Measurements from ENCODE around the gene KIAA0825. TPM values are rescaled to one million over a fixed set of nuclear protein-coding genes. Genes with fewer than 3 reads are reported as not detected.

Gene KIAA0825
- polyA plus RNA-seq, 1 of the 3 experiments (the other 2 are of a cell fraction): 0.61 TPM

DNA sequence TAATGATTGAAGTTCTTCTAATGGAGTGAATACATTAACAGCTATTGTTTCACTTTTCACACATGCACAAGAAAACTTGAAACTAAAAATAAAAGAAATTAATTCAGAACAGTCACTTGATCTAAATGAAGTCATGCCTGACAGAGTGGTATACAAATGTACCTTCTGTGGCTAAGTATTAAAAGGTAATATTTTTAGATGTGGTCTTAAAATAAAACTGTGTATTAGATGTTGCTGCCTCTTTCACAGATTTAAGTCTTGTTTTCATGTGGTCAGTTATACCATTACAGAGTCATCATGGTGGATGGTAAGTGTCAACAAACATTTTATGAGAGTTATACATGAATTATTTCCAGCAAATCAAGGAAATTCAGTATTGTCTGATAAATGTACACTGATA is 47.0 kb downstream of the KIAA0825 start (continued):
- TF ChIP-seq, protein P1, sequence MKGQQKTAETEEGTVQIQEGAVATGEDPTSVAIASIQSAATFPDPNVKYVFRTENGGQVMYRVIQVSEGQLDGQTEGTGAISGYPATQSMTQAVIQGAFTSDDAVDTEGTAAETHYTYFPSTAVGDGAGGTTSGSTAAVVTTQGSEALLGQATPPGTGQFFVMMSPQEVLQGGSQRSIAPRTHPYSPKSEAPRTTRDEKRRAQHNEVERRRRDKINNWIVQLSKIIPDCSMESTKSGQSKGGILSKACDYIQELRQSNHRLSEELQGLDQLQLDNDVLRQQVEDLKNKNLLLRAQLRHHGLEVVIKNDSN (IDR thresholded peaks at IDR 0.05; ENCODE audit: borderline replicate concordance, low read depth): no peak
- no peak for TF ChIP-seq REST (IDR thresholded peaks at IDR 0.05; ENCODE audit: low read depth, low read length)
- no peak for TF ChIP-seq CTCF (IDR thresholded peaks at IDR 0.05)

- Histone ChIP-seq H3K79me2 (ENCODE audit: insufficient read depth) (no peaks in the 10 kb centered on the region), H2AFZ (ENCODE audit: low read depth) (no peak overlapping the region), H3K4me1 (ENCODE audit: control insufficient read depth in 1 of 2, insufficient read depth in 2 of 2, low read depth in 1 of 2, low read length in 1 of 2) (no peaks in the 10 kb centered on the region), H3K27me3 (ENCODE audit: insufficient read depth) (no peaks in the 10 kb centered on the region), H3K36me3 (replicated peaks in 1 of 2; ENCODE audit: control insufficient read depth in 1 of 2, insufficient read depth in 2 of 2, low read length in 1 of 2) (no peaks in the 10 kb centered on the region), H3K9me3 (no peaks in the 10 kb centered on the region), H3K27ac (ENCODE audit: low read depth in 2 of 2, low read length in 1 of 2) (no peak overlapping the region), H3K9ac (no peak overlapping the region), H3F3A (replicated peaks; ENCODE audit: insufficient read depth) (no peaks in the 10 kb centered on the region), H3K9me2 (no peaks in the 10 kb centered on the region), H3K4me3 (ENCODE audit: low read depth in 2 of 2, low read length in 1 of 2) (no peak overlapping the region), H4K20me1 (ENCODE audit: insufficient read depth) (no peaks in the 10 kb centered on the region), H3K4me2 (no peak overlapping the region)
- 53% methylated on average over 1 of the region's 1 CpG for WGBS (ENCODE audit: low lambda C conversion rate)
- CTCF ChIA-PET: no interaction called here
- DNase-seq: no peak
- POLR2A ChIA-PET: no interaction called here
- TF ChIP-seq, protein P2, sequence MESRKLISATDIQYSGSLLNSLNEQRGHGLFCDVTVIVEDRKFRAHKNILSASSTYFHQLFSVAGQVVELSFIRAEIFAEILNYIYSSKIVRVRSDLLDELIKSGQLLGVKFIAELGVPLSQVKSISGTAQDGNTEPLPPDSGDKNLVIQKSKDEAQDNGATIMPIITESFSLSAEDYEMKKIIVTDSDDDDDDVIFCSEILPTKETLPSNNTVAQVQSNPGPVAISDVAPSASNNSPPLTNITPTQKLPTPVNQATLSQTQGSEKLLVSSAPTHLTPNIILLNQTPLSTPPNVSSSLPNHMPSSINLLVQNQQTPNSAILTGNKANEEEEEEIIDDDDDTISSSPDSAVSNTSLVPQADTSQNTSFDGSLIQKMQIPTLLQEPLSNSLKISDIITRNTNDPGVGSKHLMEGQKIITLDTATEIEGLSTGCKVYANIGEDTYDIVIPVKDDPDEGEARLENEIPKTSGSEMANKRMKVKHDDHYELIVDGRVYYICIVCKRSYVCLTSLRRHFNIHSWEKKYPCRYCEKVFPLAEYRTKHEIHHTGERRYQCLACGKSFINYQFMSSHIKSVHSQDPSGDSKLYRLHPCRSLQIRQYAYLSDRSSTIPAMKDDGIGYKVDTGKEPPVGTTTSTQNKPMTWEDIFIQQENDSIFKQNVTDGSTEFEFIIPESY (IDR thresholded peaks at IDR 0.05; ENCODE audit: borderline replicate concordance, low read depth): no peak
- TF ChIP-seq TCF12 (IDR thresholded peaks at IDR 0.05) (no peak), CTCF (IDR thresholded peaks at IDR 0.05) (no peak), RXRA (IDR thresholded peaks at IDR 0.05; ENCODE audit: borderline replicate concordance, low read depth) (no peak), SMC3 (IDR thresholded peaks at IDR 0.05; ENCODE audit: low read depth, low read length) (no peak), REST (IDR thresholded peaks at IDR 0.05; ENCODE audit: low read depth, low read length) (no peak), NRF1 (IDR thresholded peaks at IDR 0.05; ENCODE audit: low read depth, low read length) (no peak), FOSL2 (IDR thresholded peaks at IDR 0.05; ENCODE audit: borderline replicate concordance, low read depth) (no peak), EZH2phosphoT487 (IDR thresholded peaks at IDR 0.05; ENCODE audit: borderline replicate concordance, low read depth) (no peak)
- TF ChIP-seq, protein P3, sequence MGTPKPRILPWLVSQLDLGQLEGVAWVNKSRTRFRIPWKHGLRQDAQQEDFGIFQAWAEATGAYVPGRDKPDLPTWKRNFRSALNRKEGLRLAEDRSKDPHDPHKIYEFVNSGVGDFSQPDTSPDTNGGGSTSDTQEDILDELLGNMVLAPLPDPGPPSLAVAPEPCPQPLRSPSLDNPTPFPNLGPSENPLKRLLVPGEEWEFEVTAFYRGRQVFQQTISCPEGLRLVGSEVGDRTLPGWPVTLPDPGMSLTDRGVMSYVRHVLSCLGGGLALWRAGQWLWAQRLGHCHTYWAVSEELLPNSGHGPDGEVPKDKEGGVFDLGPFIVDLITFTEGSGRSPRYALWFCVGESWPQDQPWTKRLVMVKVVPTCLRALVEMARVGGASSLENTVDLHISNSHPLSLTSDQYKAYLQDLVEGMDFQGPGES (IDR thresholded peaks at IDR 0.05; ENCODE audit: low read depth, low read length): no peak
- TF ChIP-seq, protein P4, sequence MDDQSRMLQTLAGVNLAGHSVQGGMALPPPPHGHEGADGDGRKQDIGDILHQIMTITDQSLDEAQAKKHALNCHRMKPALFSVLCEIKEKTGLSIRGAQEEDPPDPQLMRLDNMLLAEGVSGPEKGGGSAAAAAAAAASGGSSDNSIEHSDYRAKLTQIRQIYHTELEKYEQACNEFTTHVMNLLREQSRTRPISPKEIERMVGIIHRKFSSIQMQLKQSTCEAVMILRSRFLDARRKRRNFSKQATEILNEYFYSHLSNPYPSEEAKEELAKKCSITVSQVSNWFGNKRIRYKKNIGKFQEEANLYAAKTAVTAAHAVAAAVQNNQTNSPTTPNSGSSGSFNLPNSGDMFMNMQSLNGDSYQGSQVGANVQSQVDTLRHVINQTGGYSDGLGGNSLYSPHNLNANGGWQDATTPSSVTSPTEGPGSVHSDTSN (IDR thresholded peaks at IDR 0.05): no peak
Measured at GRCh38 chr5:94564812-94565211, 53.6 kb downstream of the KIAA0825 start.
